Breast epithelium (tissue), 4 donors: ENCODE results near the gene C7orf57. TPM values are rescaled to one million over a fixed set of nuclear protein-coding genes. Genes with fewer than 3 reads are reported as not detected.

ENCODE experiments used
- DNase-seq, 2 donors: peaks; one replicate each; pipeline ENCODE4 v3.0.0-alpha.2; 2019; ENCODE audit warnings: low spot score in 2 of 2
- H3K27ac ChIP-seq, 2 donors: fragments of 200-600 bp; sonication (generic) in 1 of 2; one replicate each; pipeline ENCODE4 v1.5.1; 2016 to 2019; ENCODE audit warnings: mild to moderate bottlenecking in 1 of 2
- H3K27me3 ChIP-seq, 2 donors: fragments of 200-600 bp; sonication (generic) in 1 of 2; one replicate each; pipeline versions ENCODE4 v1.5.1 to v1.6.0; 2017 to 2019; ENCODE audit warnings: control low read depth in 1 of 2, mild to moderate bottlenecking in 1 of 2
- H3K36me3 ChIP-seq: fragments of 200-600 bp; one replicate; pipeline ENCODE4 v1.5.1; 2019
- H3K4me1 ChIP-seq, 2 donors: fragments of 200-600 bp; sonication (generic); one replicate each; pipeline ENCODE4 v1.5.1; 2016 to 2019; ENCODE audit warnings: control low read depth in 1 of 2
- H3K4me3 ChIP-seq, 3 donors: fragments of 200-600 bp; sonication (generic); 1 replicate in 2 of 3; 2 replicates in 1 of 3; pipeline ENCODE4 v1.5.1; 2016 to 2019; ENCODE audit warnings: mild to moderate bottlenecking in 3 of 3, moderate library complexity in 2 of 3
- H3K9me3 ChIP-seq, 2 donors: fragments of 200-600 bp; sonication (generic) in 1 of 2; one replicate each; pipeline ENCODE4 v1.5.1; 2016 to 2019; ENCODE audit warnings: control low read depth in 1 of 2
- CTCF ChIP-seq, 3 donors: fragments of 450-650 bp; IDR thresholded peaks; one replicate each; pipeline ENCODE4 v1.5.1; 2016 to 2017; ENCODE audit warnings: antibody characterized with exemption in 3 of 3, mild to moderate bottlenecking in 3 of 3, moderate library complexity in 3 of 3
- POLR2A ChIP-seq: fragments of 450-650 bp; IDR thresholded peaks from one replicate; pipeline ENCODE4 v1.6.1; 2016; ENCODE audit warnings: antibody characterized with exemption, mild to moderate bottlenecking, moderate library complexity
- POLR2AphosphoS5 ChIP-seq, 3 donors: sonication (generic); formaldehyde crosslinking; IDR thresholded peaks; one replicate each; pipeline ENCODE4 v1.6.1; 2017; ENCODE audit warnings: antibody characterized with exemption in 3 of 3
- intact Hi-C: fragments of 100-400 bp; cut with DNase I; formaldehyde crosslinking; loops from one replicate; pipeline ENCODE4 v1.15.1; 2023; ENCODE audit warnings: low total_unique reads
- total RNA-seq, 3 donors: library from RNA; depleted of rRNA; stranded (reverse); fragments of >200 nt; gene quantifications; one replicate each; pipeline ENCODE4 v1.1.0, GENCODE V29; 2016

C7orf57 gene
- total RNA-seq, 3 donors from 2014 or later = not detected

GRCh38 chr7:48016641-48017040 lies 18.7 kb upstream of the C7orf57 start:
- H3K27me3 ChIP-seq = no peaks in the 10 kb centered on the region
- no peaks in the 10 kb centered on the region for H3K36me3 ChIP-seq
- TF ChIP-seq POLR2AphosphoS5 (IDR thresholded peaks at IDR 0.05) (no peak), CTCF (IDR thresholded peaks at IDR 0.05) (no peak), POLR2A (no peak)
- DNase-seq = no peak
- intact Hi-C loops = no loop called here
- no peak overlapping the region for H3K4me3 ChIP-seq
- no peaks in the 10 kb centered on the region for H3K9me3 ChIP-seq
- no peak overlapping the region for H3K27ac ChIP-seq
- no peaks in the 10 kb centered on the region for H3K4me1 ChIP-seq

- Histone ChIP-seq H3K36me3 (no peaks in the 10 kb centered on the region), H3K4me1 (no peaks in the 10 kb centered on the region), H3K4me3 (no peak overlapping the region), H3K27ac (no peak overlapping the region), H3K27me3 (no peaks in the 10 kb centered on the region), H3K9me3 (peaks cover 0 to 3% of the 10 kb centered on the region in 2 donors)
- intact Hi-C loops = no loop called here
- no peak for DNase-seq
- TF ChIP-seq POLR2A (no peak), POLR2AphosphoS5 (IDR thresholded peaks at IDR 0.05) (no peak), CTCF (IDR thresholded peaks at IDR 0.05) (no peak)
These were observed 17.7 kb upstream of the C7orf57 start for GRCh38 chr7:48017674-48018073.

GRCh38 chr7:48025624-48026023 lies 9.7 kb upstream of the C7orf57 start:
- no peaks in the 10 kb centered on the region for H3K4me1 ChIP-seq
- no peak for TF ChIP-seq CTCF (IDR thresholded peaks at IDR 0.05)
- TF ChIP-seq POLR2A = no peak
- no peak for TF ChIP-seq POLR2AphosphoS5 (IDR thresholded peaks at IDR 0.05)
- H3K4me3 ChIP-seq = no peak overlapping the region
- H3K9me3 ChIP-seq = peaks cover 0 to 10% of the 10 kb centered on the region in 2 donors
- no peak overlapping the region for H3K27ac ChIP-seq
- no peaks in the 10 kb centered on the region for H3K36me3 ChIP-seq
- DNase-seq = no peak
- intact Hi-C loops = no loop called here
- H3K27me3 ChIP-seq = no peaks in the 10 kb centered on the region

- Histone ChIP-seq H3K27me3 (peaks cover 0 to 5% of the 10 kb centered on the region in 2 donors), H3K9me3 (no peaks in the 10 kb centered on the region), H3K36me3 (no peaks in the 10 kb centered on the region), H3K4me1 (no peaks in the 10 kb centered on the region), H3K4me3 (no peak within 1 kb of the TSS), H3K27ac (no peak within 1 kb of the TSS)
- no peak for DNase-seq
- intact Hi-C loops = no loop called here
- TF ChIP-seq POLR2AphosphoS5 (IDR thresholded peaks at IDR 0.05) = no peak
These were observed 6.4 kb upstream of the C7orf57 start, which contains the start of gene SUN3 for GRCh38 chr7:48028938-48029337. Gene SUN3 (minus strand): TSS chr7:48029107. CDS start chr7:48028938, 169 bp downstream.

- H3K36me3 ChIP-seq = no peaks in the 10 kb centered on the region
- no peak for DNase-seq
- intact Hi-C loops = no loop called here
These were observed 4.2 kb upstream of the C7orf57 start for GRCh38 chr7:48031111-48031510.

More at GRCh38 chr7:48031111-48031510, 4.2 kb upstream of the C7orf57 start:
- Histone ChIP-seq H3K4me1 (no peaks in the 10 kb centered on the region), H3K4me3 (no peak overlapping the region), H3K9me3 (no peaks in the 10 kb centered on the region), H3K27me3 (peaks cover 2 to 8% of the 10 kb centered on the region in 2 donors), H3K27ac (no peak overlapping the region)
- TF ChIP-seq CTCF (IDR thresholded peaks at IDR 0.05) (no peak), POLR2AphosphoS5 (IDR thresholded peaks at IDR 0.05) (no peak), POLR2A (no peak)
